Measurements from ENCODE around the gene ADAM30.

Gene ADAM30

GRCh38 chr1:119896303-119896702 lies at the start of gene ADAM30:
TSS of gene ADAM30 (minus strand) at chr1:119896515. CDS start at chr1:119896336, 179 bp downstream.
- no peak for DNase-seq (ENCODE audit: low read depth)

- no peak for DNase-seq (ENCODE audit: low read depth)
These were observed 46.9 kb upstream of the ADAM30 start for GRCh38 chr1:119943216-119943615.

- no peak for DNase-seq (ENCODE audit: low read depth)
These were observed 45.1 kb upstream of the ADAM30 start for GRCh38 chr1:119941392-119941791.

- no peak for DNase-seq (ENCODE audit: low read depth)
These were observed 44.4 kb upstream of the ADAM30 start for GRCh38 chr1:119940697-119941096.

GRCh38 chr1:119937198-119937597 lies 40.9 kb upstream of the ADAM30 start:
- no peak for DNase-seq (ENCODE audit: low read depth)

GRCh38 chr1:119935915-119936314 lies 39.6 kb upstream of the ADAM30 start:
- DNase-seq (ENCODE audit: low read depth), result no peak

- DNase-seq (ENCODE audit: low read depth), result no peak
These were observed 39.1 kb upstream of the ADAM30 start for GRCh38 chr1:119935373-119935772.

GRCh38 chr1:119933397-119933796 lies 37.1 kb upstream of the ADAM30 start:
- DNase-seq (ENCODE audit: low read depth), result no peak

- DNase-seq (ENCODE audit: low read depth), result no peak
These were observed 33.5 kb upstream of the ADAM30 start for GRCh38 chr1:119929643-119930315.

GRCh38 chr1:119926553-119926952 lies 30.2 kb upstream of the ADAM30 start:
- DNase-seq (ENCODE audit: low read depth), result no peak

- no peak for DNase-seq (ENCODE audit: low read depth)
These were observed 28.9 kb upstream of the ADAM30 start for GRCh38 chr1:119924948-119925898.

- DNase-seq (ENCODE audit: low read depth), result no peak
These were observed 24.0 kb upstream of the ADAM30 start for GRCh38 chr1:119920104-119920968.

GRCh38 chr1:119919241-119919640 lies 22.9 kb upstream of the ADAM30 start:
- DNase-seq (ENCODE audit: low read depth), result no peak

- DNase-seq (ENCODE audit: low read depth), result no peak
These were observed 22.0 kb upstream of the ADAM30 start for GRCh38 chr1:119918301-119918700.

- DNase-seq (ENCODE audit: low read depth), result no peak
These were observed 21.2 kb upstream of the ADAM30 start for GRCh38 chr1:119917304-119918055.

GRCh38 chr1:119915517-119915916 lies 19.2 kb upstream of the ADAM30 start:
- DNase-seq (ENCODE audit: low read depth), result no peak

GRCh38 chr1:119914071-119914470 lies 17.8 kb upstream of the ADAM30 start:
- no peak for DNase-seq (ENCODE audit: low read depth)

- no peak for DNase-seq (ENCODE audit: low read depth)
These were observed 16.6 kb upstream of the ADAM30 start for GRCh38 chr1:119912963-119913362.

- DNase-seq (ENCODE audit: low read depth), result no peak
These were observed 15.5 kb upstream of the ADAM30 start for GRCh38 chr1:119911775-119912174.

- no peak for DNase-seq (ENCODE audit: low read depth)
These were observed 14.3 kb upstream of the ADAM30 start for GRCh38 chr1:119910618-119911017.

GRCh38 chr1:119909890-119910596 lies 13.7 kb upstream of the ADAM30 start:
- no peak for DNase-seq (ENCODE audit: low read depth)

Data from HS-27A (cell line).